GM23338 (cell line): ENCODE results near the gene IQCE. TPM values are rescaled to one million over a fixed set of nuclear protein-coding genes. Genes with fewer than 3 reads are reported as not detected.

Experiments used
- ATAC-seq: fragments of 200-7000 bp; cut with Tn5 transposase; 3 replicates; pipeline ENCODE4 v1.9.1; 2020
- DNase-seq: peaks from one replicate; pipeline ENCODE4 v3.0.0-alpha.2; 2015; ENCODE audit warnings: low spot score
- H2AFZ ChIP-seq: fragments of 200-600 bp; sonication (generic); 2 replicates; pipeline ENCODE4 v1.8.0; 2016; ENCODE audit warnings: antibody characterized with exemption, mild to moderate bottlenecking, moderate library complexity
- H3F3A ChIP-seq: fragments of 200-600 bp; sonication (generic); replicated peaks from 2 replicates; pipeline ENCODE4 v1.8.0; 2017; ENCODE audit warnings: antibody characterized with exemption, mixed run types, low read depth
- H3K27ac ChIP-seq: fragments of 200-600 bp; sonication (generic); 2 replicates; pipeline ENCODE4 v1.6.1; 2016; ENCODE audit warnings: low read depth
- H3K27me3 ChIP-seq: fragments of 200-600 bp; sonication (generic); 2 replicates; pipeline ENCODE4 v1.8.0; 2016; ENCODE audit warnings: mild to moderate bottlenecking, mixed run types, moderate library complexity; ENCODE audit not compliant: insufficient read depth
- H3K36me3 ChIP-seq: fragments of 200-600 bp; sonication (generic); 2 replicates; pipeline ENCODE4 v1.8.0; 2016; ENCODE audit warnings: mild to moderate bottlenecking; ENCODE audit not compliant: insufficient read depth
- H3K4me1 ChIP-seq: fragments of 200-600 bp; sonication (generic); 2 replicates; pipeline ENCODE4 v1.8.0; 2016; ENCODE audit warnings: mild to moderate bottlenecking, moderate library complexity; ENCODE audit not compliant: insufficient read depth
- H3K4me2 ChIP-seq: fragments of 200-600 bp; sonication (generic); 2 replicates; pipeline ENCODE4 v1.7.1; 2017; ENCODE audit warnings: mixed run types
- H3K4me3 ChIP-seq: fragments of 200-600 bp; sonication (generic); 2 replicates; pipeline ENCODE4 v1.6.1; 2016; ENCODE audit warnings: mixed run types
- H3K79me2 ChIP-seq: fragments of 200-600 bp; sonication (generic); replicated peaks from 2 replicates; pipeline ENCODE4 v1.8.0; 2017; ENCODE audit warnings: mild to moderate bottlenecking; ENCODE audit not compliant: insufficient read depth
- H3K9me2 ChIP-seq: fragments of 200-600 bp; sonication (generic); 2 replicates; pipeline ENCODE4 v1.8.0; 2017; ENCODE audit not compliant: insufficient read depth
- H4K20me1 ChIP-seq: fragments of 200-600 bp; sonication (generic); replicated peaks from 2 replicates; pipeline ENCODE4 v1.8.0; 2017; ENCODE audit warnings: mild to moderate bottlenecking; ENCODE audit not compliant: insufficient read depth
- H3K27ac Mint-ChIP-seq: 2 replicates; pipeline ENCODE4 v1.8.0; 2020; ENCODE audit warnings: inconsistent platforms, mild to moderate bottlenecking, moderate library complexity, mixed read lengths
- H3K27me3 Mint-ChIP-seq: 3 replicates; pipeline ENCODE4 v1.8.0; 2022; ENCODE audit warnings: low read depth, mild to moderate bottlenecking, moderate library complexity, mixed read lengths, inconsistent platforms; ENCODE audit not compliant: insufficient read depth, poor library complexity
- H3K36me3 Mint-ChIP-seq: 3 replicates; pipeline ENCODE4 v1.8.0; 2021; ENCODE audit warnings: low read depth, mild to moderate bottlenecking, inconsistent platforms, moderate library complexity, mixed read lengths
- H3K4me1 Mint-ChIP-seq: 3 replicates; pipeline ENCODE4 v1.8.0; 2020; ENCODE audit warnings: mild to moderate bottlenecking, inconsistent platforms, mixed read lengths
- H3K4me3 Mint-ChIP-seq: 3 replicates; pipeline ENCODE4 v1.8.0; 2021; ENCODE audit warnings: moderate library complexity, mild to moderate bottlenecking, inconsistent platforms, mixed read lengths
- H3K9me3 Mint-ChIP-seq: 3 replicates; pipeline ENCODE4 v1.8.0; 2020; ENCODE audit warnings: moderate library complexity, mild to moderate bottlenecking, inconsistent platforms, mixed read lengths
- ETS1 ChIP-seq: IDR thresholded peaks from 2 replicates; pipeline ENCODE4 v1.6.1; 2016; ENCODE audit warnings: antibody characterized with exemption
- EZH2 ChIP-seq: fragments of 200-600 bp; sonication (generic); IDR thresholded peaks from one replicate; pipeline ENCODE4 v1.8.0; 2017; ENCODE audit warnings: antibody characterized with exemption, mild to moderate bottlenecking, low read depth; ENCODE audit not compliant: unreplicated experiment
- EZH2phosphoT487 ChIP-seq: fragments of 200-600 bp; sonication (generic); IDR thresholded peaks from one replicate; pipeline ENCODE4 v1.8.1; 2018; ENCODE audit warnings: antibody characterized with exemption; ENCODE audit not compliant: unreplicated experiment
- JUNB ChIP-seq: IDR thresholded peaks from one replicate; pipeline ENCODE4 v1.6.1; 2016; ENCODE audit warnings: antibody characterized with exemption; ENCODE audit not compliant: unreplicated experiment
- NANOG ChIP-seq: IDR thresholded peaks from 2 replicates; pipeline ENCODE4 v1.6.1; 2016; ENCODE audit warnings: antibody characterized with exemption, borderline replicate concordance
- POLR2AphosphoS5 ChIP-seq: IDR thresholded peaks from 2 replicates; pipeline ENCODE4 v1.6.1; 2016; ENCODE audit warnings: antibody characterized with exemption, low read depth
- STAT1 ChIP-seq: IDR thresholded peaks from one replicate; pipeline ENCODE4 v1.6.1; 2016; ENCODE audit warnings: antibody characterized with exemption; ENCODE audit not compliant: unreplicated experiment
- ZNF331 ChIP-seq: fragments of 250-450 bp; sonication (Bioruptor Pico); IDR thresholded peaks from 2 replicates; pipeline ENCODE4 v1.5.0; 2020; ENCODE audit warnings: low read depth, mild to moderate bottlenecking, moderate library complexity
- ZNF462 ChIP-seq: fragments of 250-450 bp; sonication (Bioruptor Pico); IDR thresholded peaks from 2 replicates; pipeline ENCODE4 v1.5.0; 2020; ENCODE audit warnings: mild to moderate bottlenecking, moderate library complexity
- polyA plus RNA-seq: library from polyadenylated mRNA; unstranded; fragments of >200 nt; fragmentation: Nextera tagmentation; extraction: Ambion mirVana; gene quantifications from 2 replicates; pipeline ENCODE4 v1.2.1, GENCODE V29; 2016
- total RNA-seq: library from RNA; depleted of rRNA; stranded (reverse); fragments of >200 nt; shearing (Covaris generic); gene quantifications from 2 replicates; pipeline ENCODE4 v1.2.3, GENCODE V29; 2014

IQCE gene
- total and polyA plus RNA-seq, 2 experiments from 2014 or later = 5.0 to 7.7 TPM

DNA sequence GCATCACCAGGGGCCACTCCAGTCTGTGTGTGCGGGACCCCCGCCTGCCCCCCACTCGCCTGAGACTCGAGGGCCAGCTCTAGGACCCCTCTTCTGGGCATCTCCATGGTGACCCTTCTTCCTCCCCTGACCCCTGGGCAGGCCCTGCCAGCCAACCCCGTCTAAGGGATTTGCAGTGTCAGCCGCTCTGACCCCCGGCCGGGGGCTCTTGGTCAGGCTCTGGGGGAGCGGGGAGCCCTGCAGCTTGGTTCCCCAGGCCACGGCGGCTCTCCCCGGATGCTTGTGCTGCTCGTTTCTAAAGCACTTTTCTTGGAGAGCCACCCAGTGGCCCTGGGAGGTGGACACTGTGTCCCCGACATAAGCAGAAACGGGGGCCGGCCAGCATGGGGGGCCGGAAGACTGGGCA lies 78.3 kb downstream of the IQCE start (continued):
- TF ChIP-seq ZNF462 (CRISPR knock-in tag) (no peak), NANOG (no peak), ETS1 (no peak), ZNF331 (no peak), EZH2phosphoT487 (no peak)

DNA sequence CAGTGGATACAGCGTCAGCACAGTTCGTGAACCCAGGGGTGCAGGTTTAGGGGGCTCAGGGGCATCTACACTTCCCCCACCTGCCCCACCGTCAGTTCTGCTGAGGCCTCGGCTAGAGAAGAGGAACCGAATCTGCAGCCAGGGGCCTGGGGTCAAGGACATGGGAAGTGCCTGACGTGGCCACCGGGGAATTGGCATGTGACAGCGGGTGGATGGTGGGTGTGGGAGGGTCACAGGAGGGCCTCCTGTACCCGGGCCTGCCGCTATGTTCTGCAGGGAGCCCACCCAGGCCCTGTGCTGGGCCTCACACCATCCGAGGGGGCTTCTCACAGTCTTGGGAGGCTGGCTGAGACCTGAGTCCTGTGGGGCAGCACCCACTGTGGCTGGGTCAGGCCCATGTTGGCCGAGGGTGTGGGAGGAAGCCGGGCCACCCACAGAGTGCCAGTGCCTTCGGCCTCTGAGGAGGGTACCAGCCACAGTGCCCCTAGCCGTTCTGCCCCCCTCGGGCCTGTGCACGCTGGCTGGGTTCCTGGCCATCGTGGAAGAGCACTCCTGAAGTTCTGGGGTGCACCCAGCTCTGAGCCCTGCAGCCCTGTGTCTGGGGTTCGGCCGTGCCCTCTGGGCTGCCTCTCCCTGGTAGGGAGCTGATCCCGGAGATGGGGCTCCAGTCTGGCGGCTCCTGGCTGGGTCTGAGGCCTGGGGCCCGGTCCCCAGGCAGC lies 78.9 kb downstream of the IQCE start:
- Histone ChIP-seq H3K4me3 (no peak overlapping the region), H4K20me1 (peaks cover 20% of the 10 kb centered on the region), H3K27me3 (no peaks in the 10 kb centered on the region), H3K4me1 (peaks cover 16% of the 10 kb centered on the region; the same call in 1 of the 2 replicates), H3K4me2 (no peak overlapping the region), H3K9me2 (no peaks in the 10 kb centered on the region), H2AFZ (no peak overlapping the region), H3K36me3 (no peaks in the 10 kb centered on the region), H3K27ac (no peak overlapping the region), H3F3A (peaks cover 7% of the 10 kb centered on the region; the same call in 1 of the 2 replicates), H3K79me2 (peaks cover 82% of the 10 kb centered on the region)
- peaks cover 32% of the 10 kb centered on the region for H3K4me1 Mint-ChIP-seq
- DNase-seq = no peak
- H3K27me3 Mint-ChIP-seq = peaks cover 16% of the 10 kb centered on the region
- ATAC-seq = no peak
- H3K9me3 Mint-ChIP-seq = no peaks in the 10 kb centered on the region
- no peak overlapping the region for H3K4me3 Mint-ChIP-seq
- H3K27ac Mint-ChIP-seq = no peak overlapping the region
- H3K36me3 Mint-ChIP-seq = peaks cover 3% of the 10 kb centered on the region; the same call in 1 of the 3 replicates
- no peak for TF ChIP-seq NANOG
- no peak for TF ChIP-seq EZH2
- no peak for TF ChIP-seq ETS1
- TF ChIP-seq ZNF331 = no peak
- no peak for TF ChIP-seq JUNB
- TF ChIP-seq POLR2AphosphoS5 = no peak
- TF ChIP-seq STAT1 = no peak
